ENCODE results near the gene GFRA3.

DNA sequence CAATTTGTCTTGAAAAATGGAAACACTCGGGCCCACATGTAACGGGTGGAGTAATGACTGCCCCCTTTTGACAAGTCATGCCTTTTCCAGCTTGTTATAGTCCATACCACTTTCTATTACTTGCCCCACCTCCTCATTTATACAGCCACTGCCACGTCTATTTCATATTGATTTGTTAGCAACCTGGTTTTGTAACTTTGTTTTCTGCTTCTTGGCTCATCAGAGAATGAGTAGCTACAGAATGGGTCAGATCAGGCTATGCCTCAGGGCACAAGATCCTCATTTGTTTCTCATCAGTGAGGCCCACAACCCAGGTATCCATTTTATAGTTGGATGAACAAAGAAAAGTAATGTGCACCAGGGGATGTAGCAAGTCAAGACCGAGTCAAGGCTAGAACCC is 1.7 kb downstream of the GFRA3 start:
- TF ChIP-seq, protein P1, sequence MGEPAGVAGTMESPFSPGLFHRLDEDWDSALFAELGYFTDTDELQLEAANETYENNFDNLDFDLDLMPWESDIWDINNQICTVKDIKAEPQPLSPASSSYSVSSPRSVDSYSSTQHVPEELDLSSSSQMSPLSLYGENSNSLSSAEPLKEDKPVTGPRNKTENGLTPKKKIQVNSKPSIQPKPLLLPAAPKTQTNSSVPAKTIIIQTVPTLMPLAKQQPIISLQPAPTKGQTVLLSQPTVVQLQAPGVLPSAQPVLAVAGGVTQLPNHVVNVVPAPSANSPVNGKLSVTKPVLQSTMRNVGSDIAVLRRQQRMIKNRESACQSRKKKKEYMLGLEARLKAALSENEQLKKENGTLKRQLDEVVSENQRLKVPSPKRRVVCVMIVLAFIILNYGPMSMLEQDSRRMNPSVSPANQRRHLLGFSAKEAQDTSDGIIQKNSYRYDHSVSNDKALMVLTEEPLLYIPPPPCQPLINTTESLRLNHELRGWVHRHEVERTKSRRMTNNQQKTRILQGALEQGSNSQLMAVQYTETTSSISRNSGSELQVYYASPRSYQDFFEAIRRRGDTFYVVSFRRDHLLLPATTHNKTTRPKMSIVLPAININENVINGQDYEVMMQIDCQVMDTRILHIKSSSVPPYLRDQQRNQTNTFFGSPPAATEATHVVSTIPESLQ (CRISPR knock-in tag; IDR thresholded peaks at IDR 0.05) = no peak
- TF ChIP-seq, protein P2, sequence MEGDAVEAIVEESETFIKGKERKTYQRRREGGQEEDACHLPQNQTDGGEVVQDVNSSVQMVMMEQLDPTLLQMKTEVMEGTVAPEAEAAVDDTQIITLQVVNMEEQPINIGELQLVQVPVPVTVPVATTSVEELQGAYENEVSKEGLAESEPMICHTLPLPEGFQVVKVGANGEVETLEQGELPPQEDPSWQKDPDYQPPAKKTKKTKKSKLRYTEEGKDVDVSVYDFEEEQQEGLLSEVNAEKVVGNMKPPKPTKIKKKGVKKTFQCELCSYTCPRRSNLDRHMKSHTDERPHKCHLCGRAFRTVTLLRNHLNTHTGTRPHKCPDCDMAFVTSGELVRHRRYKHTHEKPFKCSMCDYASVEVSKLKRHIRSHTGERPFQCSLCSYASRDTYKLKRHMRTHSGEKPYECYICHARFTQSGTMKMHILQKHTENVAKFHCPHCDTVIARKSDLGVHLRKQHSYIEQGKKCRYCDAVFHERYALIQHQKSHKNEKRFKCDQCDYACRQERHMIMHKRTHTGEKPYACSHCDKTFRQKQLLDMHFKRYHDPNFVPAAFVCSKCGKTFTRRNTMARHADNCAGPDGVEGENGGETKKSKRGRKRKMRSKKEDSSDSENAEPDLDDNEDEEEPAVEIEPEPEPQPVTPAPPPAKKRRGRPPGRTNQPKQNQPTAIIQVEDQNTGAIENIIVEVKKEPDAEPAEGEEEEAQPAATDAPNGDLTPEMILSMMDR (IDR thresholded peaks at IDR 0.05) = no peak
- no peak for TF ChIP-seq USF1 (CRISPR knock-in tag; IDR thresholded peaks at IDR 0.05)
- no peak for TF ChIP-seq NR2C2 (CRISPR knock-in tag; IDR thresholded peaks at IDR 0.05)
- TF ChIP-seq, protein P3, sequence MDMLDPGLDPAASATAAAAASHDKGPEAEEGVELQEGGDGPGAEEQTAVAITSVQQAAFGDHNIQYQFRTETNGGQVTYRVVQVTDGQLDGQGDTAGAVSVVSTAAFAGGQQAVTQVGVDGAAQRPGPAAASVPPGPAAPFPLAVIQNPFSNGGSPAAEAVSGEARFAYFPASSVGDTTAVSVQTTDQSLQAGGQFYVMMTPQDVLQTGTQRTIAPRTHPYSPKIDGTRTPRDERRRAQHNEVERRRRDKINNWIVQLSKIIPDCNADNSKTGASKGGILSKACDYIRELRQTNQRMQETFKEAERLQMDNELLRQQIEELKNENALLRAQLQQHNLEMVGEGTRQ (CRISPR knock-in tag; IDR thresholded peaks at IDR 0.05) = no peak
- no peak for TF ChIP-seq AFF4 (CRISPR knock-in tag; IDR thresholded peaks at IDR 0.05; ENCODE audit: borderline replicate concordance)
- TF ChIP-seq, protein P4, sequence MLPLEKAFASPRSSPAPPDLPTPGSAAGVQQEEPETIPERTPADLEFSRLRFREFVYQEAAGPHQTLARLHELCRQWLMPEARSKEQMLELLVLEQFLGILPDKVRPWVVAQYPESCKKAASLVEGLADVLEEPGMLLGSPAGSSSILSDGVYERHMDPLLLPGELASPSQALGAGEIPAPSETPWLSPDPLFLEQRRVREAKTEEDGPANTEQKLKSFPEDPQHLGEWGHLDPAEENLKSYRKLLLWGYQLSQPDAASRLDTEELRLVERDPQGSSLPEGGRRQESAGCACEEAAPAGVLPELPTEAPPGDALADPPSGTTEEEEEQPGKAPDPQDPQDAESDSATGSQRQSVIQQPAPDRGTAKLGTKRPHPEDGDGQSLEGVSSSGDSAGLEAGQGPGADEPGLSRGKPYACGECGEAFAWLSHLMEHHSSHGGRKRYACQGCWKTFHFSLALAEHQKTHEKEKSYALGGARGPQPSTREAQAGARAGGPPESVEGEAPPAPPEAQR (CRISPR knock-in tag; IDR thresholded peaks at IDR 0.05) = no peak
- TF ChIP-seq, protein P5, sequence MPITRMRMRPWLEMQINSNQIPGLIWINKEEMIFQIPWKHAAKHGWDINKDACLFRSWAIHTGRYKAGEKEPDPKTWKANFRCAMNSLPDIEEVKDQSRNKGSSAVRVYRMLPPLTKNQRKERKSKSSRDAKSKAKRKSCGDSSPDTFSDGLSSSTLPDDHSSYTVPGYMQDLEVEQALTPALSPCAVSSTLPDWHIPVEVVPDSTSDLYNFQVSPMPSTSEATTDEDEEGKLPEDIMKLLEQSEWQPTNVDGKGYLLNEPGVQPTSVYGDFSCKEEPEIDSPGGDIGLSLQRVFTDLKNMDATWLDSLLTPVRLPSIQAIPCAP (CRISPR knock-in tag; IDR thresholded peaks at IDR 0.05) = no peak
- no peak for TF ChIP-seq SP1 (CRISPR knock-in tag; conservative IDR thresholded peaks at IDR 0.05)
- no peak for TF ChIP-seq MAX (CRISPR knock-in tag; IDR thresholded peaks at IDR 0.05)
- TF ChIP-seq JUN (CRISPR knock-in tag; IDR thresholded peaks at IDR 0.05) = no peak
- TF ChIP-seq KAT7 (CRISPR knock-in tag; IDR thresholded peaks at IDR 0.05; ENCODE audit: borderline replicate concordance) = no peak
- TF ChIP-seq FOXP1 (CRISPR knock-in tag; IDR thresholded peaks at IDR 0.05; ENCODE audit: borderline replicate concordance) = no peak

Measured in WTC11 (cell line).